Mucosa of descending colon (tissue), 3 donors: ENCODE data around the gene POLR1A. TPM values are rescaled to one million over a fixed set of nuclear protein-coding genes. Genes with fewer than 3 reads are reported as not detected.

Experiments
- ATAC-seq: fragments of 200-7000 bp; cut with Tn5 transposase; one replicate; pipeline ENCODE4 v1.9.1; 2020; ENCODE audit warnings: mild to moderate bottlenecking, moderate library complexity
- DNase-seq, 3 donors: peaks; one replicate each; pipeline ENCODE4 v3.0.0-alpha.2; 2020
- H3K36me3 ChIP-seq: fragments of 200-600 bp; one replicate; pipeline ENCODE4 v1.8.0; 2021; ENCODE audit warnings: low read depth, mild to moderate bottlenecking
- H3K4me1 ChIP-seq: fragments of 200-600 bp; one replicate; pipeline ENCODE4 v1.8.0; 2021; ENCODE audit warnings: low read depth, mild to moderate bottlenecking
- H3K4me3 ChIP-seq: fragments of 200-600 bp; one replicate; pipeline ENCODE4 v1.8.0; 2021; ENCODE audit warnings: mild to moderate bottlenecking
- H3K9me3 ChIP-seq: fragments of 200-600 bp; one replicate; pipeline ENCODE4 v1.8.0; 2021; ENCODE audit warnings: mild to moderate bottlenecking
- CTCF ChIP-seq: fragments of 200-600 bp; IDR thresholded peaks from one replicate; pipeline ENCODE4 v1.8.0; 2022; ENCODE audit warnings: antibody characterized with exemption, mild to moderate bottlenecking
- intact Hi-C, 2 donors: fragments of 100-400 bp; cut with DNase I in 1 of 2; cut with micrococcal nuclease in 1 of 2; formaldehyde crosslinking; loops; one replicate each; pipeline versions ENCODE4 v1.11.0 to v1.11.1; 2022; cut with DNase I, micrococcal nuclease
- total RNA-seq, 3 donors: library from RNA; stranded (reverse); fragmentation: NEBNext Ultra II Directional in 2 of 3; extraction: Animal tissue kit (Norgen Biotek cat#: 25700) in 2 of 3; gene quantifications; one replicate each; pipeline versions ENCODE4 v1.2.1 to v1.2.4, GENCODE V29; 2021 to 2023
- donor health status: DM: no; HTN: no; CAD: no; lungs with moderate emphysema.
- donor health status: DM: no; HTN: no; CAD: no.
- donor health status: DM: no; HTN: yes; CAD: no.

POLR1A gene
- total RNA-seq, 3 donors from 2014 or later, result 22.8 to 29.3 (median 24.3) TPM

- ATAC-seq (no peak), DNase-seq (no peak)
- Histone ChIP-seq H3K36me3 (no peaks in the 10 kb centered on the region), H3K4me3 (no peak overlapping the region), H3K9me3 (no peaks in the 10 kb centered on the region), H3K4me1 (no peaks in the 10 kb centered on the region)
- intact Hi-C loops, result no loop called here
- no peak for TF ChIP-seq CTCF
Observed at GRCh38 chr2:86066915-86067314, 38.8 kb downstream of the POLR1A start.

GRCh38 chr2:86066007-86066578 is 39.6 kb downstream of the POLR1A start:
- ATAC-seq, result no peak
- no peak for DNase-seq
- H3K4me1 ChIP-seq, result no peaks in the 10 kb centered on the region
- no peaks in the 10 kb centered on the region for H3K9me3 ChIP-seq
- H3K4me3 ChIP-seq, result no peak overlapping the region
- no peaks in the 10 kb centered on the region for H3K36me3 ChIP-seq
- TF ChIP-seq CTCF, result no peak
- intact Hi-C loops, result no loop called here

GRCh38 chr2:86065512-86065911 is 40.2 kb downstream of the POLR1A start:
- Histone ChIP-seq H3K4me1 (no peaks in the 10 kb centered on the region), H3K9me3 (no peaks in the 10 kb centered on the region), H3K36me3 (no peaks in the 10 kb centered on the region), H3K4me3 (no peak overlapping the region)
- intact Hi-C loops, result no loop called here
- DNase-seq (no peak), ATAC-seq (no peak)
- no peak for TF ChIP-seq CTCF

GRCh38 chr2:86064006-86064405 is 41.7 kb downstream of the POLR1A start:
- ATAC-seq (no peak), DNase-seq (no peak)
- H3K4me1 ChIP-seq, result no peaks in the 10 kb centered on the region
- intact Hi-C loops, result no loop called here
- H3K9me3 ChIP-seq, result no peaks in the 10 kb centered on the region
- no peak for TF ChIP-seq CTCF
- H3K4me3 ChIP-seq, result no peak overlapping the region
- no peaks in the 10 kb centered on the region for H3K36me3 ChIP-seq

- Histone ChIP-seq H3K36me3 (no peaks in the 10 kb centered on the region), H3K9me3 (no peaks in the 10 kb centered on the region), H3K4me3 (no peak overlapping the region), H3K4me1 (no peaks in the 10 kb centered on the region)
- intact Hi-C loops, result no loop called here
- ATAC-seq (no peak), DNase-seq (no peak)
- TF ChIP-seq CTCF, result no peak
Observed at GRCh38 chr2:86062043-86062442, 43.6 kb downstream of the POLR1A start.
